ENCODE data around the gene HADHB.
"Not testable (repeated sequence)": the region's sequence is repeated elsewhere in the genome, so short reads cannot be mapped to it uniquely, and the experiment has no call there.

HADHB gene

GRCh38 chr2:26298638-26299393 is 54.1 kb downstream of the HADHB start:
- no peak for DNase-seq

DNA sequence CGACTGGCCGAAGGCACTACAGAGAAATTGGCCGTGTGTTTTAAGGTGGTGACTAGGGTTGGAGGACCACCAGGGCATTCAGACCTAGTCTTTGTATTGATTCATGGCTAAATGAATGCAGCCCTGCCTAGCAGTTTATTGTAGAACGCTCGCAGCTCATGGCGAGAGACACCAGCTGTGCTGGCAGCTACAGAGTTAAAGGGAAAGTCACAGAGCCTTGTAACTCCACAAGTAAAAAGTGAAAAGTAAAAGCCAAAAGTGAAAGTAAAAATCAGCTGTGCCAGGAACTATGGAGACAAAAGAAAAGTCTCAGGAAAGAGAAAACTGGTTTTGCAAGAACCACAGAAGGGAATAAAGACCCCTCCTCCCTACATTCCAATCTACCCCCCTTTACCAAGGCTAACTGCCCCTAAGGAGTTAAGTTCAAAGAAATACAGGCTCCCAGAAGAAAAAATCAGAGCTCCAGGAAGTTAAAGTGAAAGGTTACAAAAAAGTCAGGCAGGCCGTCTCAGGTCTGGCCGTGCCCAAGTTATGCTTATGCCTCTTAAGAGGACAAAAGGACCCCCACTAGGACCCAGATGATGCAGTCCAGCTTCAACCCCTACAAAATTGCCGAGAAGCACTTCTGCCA is 54.8 kb downstream of the HADHB start:
- DNase-seq: no peak

DNA sequence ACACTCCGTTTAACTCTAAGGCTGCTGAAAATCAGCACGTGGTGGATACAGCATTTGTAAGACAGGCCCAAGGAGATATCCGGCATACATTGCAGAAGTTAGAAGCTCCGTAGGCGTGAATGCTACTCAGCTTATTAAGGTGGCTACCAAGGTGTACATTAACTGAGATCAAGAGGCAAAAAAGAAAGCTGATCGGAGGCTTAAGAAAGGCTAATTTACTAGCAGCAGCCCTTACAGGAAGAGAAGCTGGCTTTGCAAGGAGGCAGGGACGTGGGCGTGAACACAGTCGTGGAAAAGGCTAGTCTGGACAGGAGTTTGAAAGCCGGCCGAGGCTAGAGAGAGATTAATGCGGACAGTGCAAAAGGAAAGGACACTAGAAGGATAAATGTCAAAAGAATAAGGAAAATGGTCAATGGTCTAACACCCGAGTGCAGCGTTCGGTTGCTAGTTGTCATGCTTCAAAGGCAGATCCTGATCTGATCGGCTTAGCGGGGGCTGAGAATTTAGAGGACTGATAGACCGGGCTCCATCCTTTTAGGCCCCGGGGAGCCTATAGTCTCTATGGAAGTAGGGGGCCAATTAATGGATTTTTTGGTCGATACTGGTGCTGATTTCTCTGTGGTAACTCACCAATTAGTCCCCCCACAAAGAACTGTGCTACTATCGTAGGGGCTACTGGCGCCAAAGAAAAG is 55.6 kb downstream of the HADHB start:
- DNase-seq: no peak

GRCh38 chr2:26302846-26303245 is 58.1 kb downstream of the HADHB start:
- DNase-seq: no peak

- DNase-seq: peak in 1 of 2 experiments; percentile 31
Measured at GRCh38 chr2:26305094-26305493, 60.4 kb downstream of the HADHB start.

DNA sequence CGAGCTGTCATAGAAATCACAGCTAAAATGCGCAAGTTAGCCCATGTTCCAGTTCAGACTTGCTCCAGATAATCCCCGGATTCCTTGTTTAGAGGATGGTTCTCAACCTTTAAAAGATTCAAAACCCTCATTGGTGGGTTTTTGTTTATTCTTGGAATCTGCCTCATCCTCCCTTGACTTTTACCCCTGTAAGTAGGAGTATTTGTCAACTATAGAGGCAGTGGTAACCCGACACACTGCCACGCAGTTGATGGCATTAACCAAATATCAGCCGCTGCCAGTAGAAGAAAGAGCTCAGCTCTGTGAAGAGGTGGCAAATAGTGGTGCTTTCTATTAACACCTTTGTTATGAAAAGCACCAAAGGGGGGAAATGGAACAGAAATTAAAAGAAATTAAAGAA is 60.8 kb downstream of the HADHB start:
- no peak for DNase-seq

DNA sequence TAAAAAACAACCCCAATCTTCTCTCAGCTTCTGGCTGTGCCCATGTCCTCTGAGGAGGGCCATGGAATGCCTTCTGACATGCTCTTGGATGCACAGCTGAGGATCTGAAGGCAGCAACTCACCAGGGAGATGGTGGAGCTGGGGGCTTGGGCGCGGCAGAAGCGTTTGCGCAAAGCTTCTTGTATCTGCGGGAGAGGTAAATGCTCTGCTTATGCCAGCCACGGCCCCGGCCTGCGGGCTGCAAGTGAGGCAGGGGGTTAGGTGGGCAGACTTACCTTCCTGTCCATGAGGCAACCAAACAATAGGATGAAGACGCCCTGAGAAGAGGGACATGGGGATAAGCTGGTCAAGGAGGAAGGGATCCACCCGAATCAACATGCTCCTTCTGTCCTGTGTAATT is 65.2 kb downstream of the HADHB start:
- no peak for DNase-seq

GRCh38 chr2:26312471-26312870 is 67.7 kb downstream of the HADHB start:
- DNase-seq: no peak

- DNase-seq: no peak
Measured at GRCh38 chr2:26313446-26313845, 68.7 kb downstream of the HADHB start.

DNA sequence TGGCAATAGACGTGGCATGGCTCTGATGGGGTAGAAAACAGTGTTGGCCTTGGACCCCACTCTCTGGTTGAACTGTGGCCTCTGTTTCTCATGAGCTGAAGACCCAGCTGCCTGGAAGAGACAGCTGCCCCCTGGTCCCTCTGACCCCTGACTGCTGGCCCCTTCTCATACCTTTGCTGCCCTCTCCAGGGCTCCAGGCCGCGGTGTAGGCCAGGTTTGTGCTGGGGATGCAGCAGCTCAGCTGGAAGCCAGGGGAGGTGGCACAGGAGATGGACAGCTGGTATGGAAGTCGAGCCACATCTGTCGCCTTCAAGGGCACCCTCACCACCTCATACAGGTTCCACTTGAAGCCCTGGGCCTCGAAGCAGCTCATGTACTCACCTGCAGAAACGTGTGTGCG is 69.5 kb downstream of the HADHB start:
- DNase-seq: no peak

GRCh38 chr2:26316041-26316440 is 71.3 kb downstream of the HADHB start:
- peak in 1 of 2 experiments; percentile 20 for DNase-seq

- DNase-seq: no peak
Measured at GRCh38 chr2:26316845-26317244, 72.1 kb downstream of the HADHB start.

DNA sequence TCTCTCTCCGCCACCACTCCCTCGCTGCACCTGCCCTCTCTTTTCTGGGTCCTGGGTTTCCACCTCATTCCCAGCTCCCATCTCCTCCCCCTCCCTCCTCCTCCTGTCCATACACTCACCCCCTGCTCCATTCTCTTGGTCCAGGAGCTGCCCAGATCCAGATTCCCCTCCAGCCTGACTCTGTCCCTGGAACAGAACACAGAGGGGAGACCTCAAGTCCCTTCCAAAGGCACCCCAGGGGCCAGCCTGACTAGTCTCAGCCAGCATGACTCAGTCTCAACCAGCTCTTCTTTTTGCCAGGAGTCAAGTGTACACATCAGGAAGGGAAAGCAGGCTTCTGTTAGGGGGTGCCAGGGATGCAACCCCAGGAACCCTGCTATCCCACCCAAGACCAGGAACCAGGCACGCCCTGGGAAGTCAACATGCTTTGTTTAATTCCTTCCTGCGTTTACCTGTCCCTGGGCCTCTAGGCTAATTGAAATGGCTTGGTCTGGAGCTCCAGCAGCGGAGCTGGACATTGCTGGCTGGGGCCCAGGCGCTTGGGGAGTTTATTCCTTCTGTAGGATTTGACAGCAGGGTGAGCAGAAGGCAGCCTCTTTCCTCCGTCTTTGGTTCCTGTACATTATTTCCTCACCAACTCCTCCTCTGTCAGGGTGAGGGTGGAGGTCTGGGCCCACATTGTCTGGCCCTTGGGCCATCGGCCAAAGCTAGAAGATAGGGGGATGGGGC is 72.8 kb downstream of the HADHB start:
- peak; percentile 45 to 73 for DNase-seq

DNA sequence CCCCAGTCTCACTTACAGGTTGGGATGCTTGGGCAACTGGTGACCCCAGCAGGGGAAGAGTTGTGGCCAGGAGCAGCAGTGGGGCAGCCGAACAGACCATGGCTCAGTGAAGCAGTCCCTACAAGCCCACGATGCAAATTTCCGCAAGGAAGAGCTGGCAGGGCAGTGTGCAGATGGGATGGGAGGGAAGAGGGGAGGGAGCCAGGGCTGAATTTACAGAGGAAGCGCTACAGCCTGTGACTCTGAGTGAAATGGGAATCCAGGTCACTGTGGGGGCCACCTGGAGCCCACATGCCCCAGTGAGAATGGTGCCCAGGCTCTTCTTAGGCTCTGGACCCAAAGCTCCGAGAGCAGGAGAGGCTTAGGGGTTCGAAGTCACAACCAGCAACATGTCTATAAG is 74.2 kb downstream of the HADHB start:
- peak; percentile 13 to 63 for DNase-seq

GRCh38 chr2:26324479-26324878 is 79.7 kb downstream of the HADHB start:
- DNase-seq: not testable (repeated sequence)

GRCh38 chr2:26324903-26325302 is 80.2 kb downstream of the HADHB start:
- DNase-seq: no peak

DNA sequence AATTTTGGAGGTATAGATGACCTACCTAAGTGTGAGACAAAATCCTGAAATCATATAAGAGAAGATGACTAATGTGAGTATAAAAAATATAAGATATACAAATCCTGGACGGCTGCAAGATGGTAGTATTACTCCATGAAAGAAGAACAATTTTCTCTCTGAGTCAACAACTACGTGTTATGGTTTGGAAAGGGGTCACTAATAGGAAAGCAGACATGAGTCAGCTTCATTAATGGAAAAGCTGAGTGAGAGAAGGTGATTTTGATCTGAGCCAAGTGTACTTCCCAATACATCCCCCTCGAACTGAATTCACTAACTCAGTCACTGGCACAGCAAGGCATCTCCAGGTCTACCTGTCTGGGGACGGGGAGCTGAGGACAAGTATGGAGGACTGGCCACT is 81.1 kb downstream of the HADHB start:
- no peak for DNase-seq

DNA sequence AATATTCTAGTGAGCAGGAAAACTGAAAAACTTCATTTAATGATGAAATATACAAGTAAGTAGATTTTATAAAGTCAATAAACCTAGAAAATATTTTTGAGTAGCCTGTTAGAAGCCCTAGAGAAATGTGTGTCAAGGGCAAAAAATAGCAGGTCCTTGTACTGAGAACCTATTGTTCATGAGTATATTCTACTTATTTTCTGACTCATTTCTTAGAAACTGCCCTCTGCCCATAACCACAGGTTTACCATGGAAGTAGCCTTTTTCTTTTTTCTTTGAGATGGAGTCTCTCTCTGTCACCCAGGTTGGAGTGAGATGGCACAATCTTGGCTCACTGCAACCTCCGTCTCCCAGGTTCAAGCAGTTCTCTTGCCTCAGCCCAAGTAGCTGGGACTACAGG is 81.8 kb downstream of the HADHB start:
- no peak for DNase-seq

DNA sequence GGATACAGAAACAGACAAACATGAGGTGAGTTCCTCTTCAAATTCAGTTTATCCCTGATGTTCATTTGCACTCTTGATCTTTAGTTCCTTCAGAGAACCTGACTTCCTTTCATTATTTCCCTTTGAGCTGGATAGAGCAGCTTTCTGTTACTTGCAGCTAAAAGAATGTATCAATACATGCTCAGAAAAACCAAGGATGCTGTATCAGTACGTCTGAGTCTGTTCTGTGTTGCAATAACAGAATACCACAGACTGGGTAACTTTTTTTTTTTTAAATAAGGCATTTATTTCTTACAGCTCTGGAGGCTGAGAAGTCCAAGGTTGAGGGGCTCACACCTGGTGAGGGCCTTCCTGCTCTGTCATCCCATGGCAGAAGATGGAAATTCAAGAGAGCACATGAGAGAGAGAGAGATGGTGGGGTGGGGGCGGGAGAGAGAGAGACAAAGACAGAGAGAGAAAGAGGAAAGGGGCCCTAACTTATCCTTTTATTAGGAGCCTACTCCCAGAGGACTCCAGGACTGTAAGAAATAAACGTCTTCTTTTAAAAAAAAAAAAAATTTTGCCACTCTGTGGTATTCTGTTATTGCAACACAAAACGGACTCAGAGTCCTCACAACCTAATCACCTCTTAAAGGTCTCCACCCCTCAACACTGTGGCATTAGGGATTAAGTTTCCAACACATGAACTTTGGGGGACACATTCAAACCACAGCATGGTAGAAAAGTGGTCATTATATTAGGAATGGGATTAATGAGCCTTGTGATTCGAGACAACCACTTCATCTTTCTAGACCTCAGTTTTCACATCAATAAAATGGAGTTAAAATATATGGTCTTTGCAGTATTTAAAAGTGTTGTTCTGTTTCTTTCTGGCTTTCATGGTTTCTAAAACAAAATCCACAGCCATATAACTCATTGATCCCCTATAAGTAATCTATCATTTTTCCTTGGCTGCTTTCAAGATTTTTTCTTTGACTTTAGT is 82.8 kb downstream of the HADHB start:
- DNase-seq: no peak

GRCh38 chr2:26329083-26329482 is 84.3 kb downstream of the HADHB start:
- not testable (repeated sequence) for DNase-seq

GRCh38 chr2:26330114-26330549 is 85.4 kb downstream of the HADHB start:
- DNase-seq: peak; percentile 61 to 78

- no peak for DNase-seq
Measured at GRCh38 chr2:26330604-26331003, 85.9 kb downstream of the HADHB start.
